Glutamatergic neuron (in vitro differentiated cells): Measurements from ENCODE around the gene HOXD3. TPM values are rescaled to one million over a fixed set of nuclear protein-coding genes. Genes with fewer than 3 reads are reported as not detected.

Source experiments
- DNase-seq: peaks from one replicate; pipeline ENCODE4 v3.0.0; 2022
- H3K27ac Mint-ChIP-seq: one replicate; pipeline ENCODE4 v1.8.0; 2020; ENCODE audit warnings: mild to moderate bottlenecking, mixed read lengths, inconsistent platforms; ENCODE audit not compliant: unreplicated experiment
- H3K27me3 Mint-ChIP-seq: one replicate; pipeline ENCODE4 v1.8.0; 2020; ENCODE audit warnings: mild to moderate bottlenecking, moderate library complexity, mixed read lengths, inconsistent platforms; ENCODE audit not compliant: unreplicated experiment
- H3K36me3 Mint-ChIP-seq: one replicate; pipeline ENCODE4 v1.8.0; 2020; ENCODE audit warnings: mild to moderate bottlenecking, mixed read lengths, inconsistent platforms; ENCODE audit not compliant: unreplicated experiment
- H3K4me1 Mint-ChIP-seq: one replicate; pipeline ENCODE4 v1.8.0; 2020; ENCODE audit warnings: mild to moderate bottlenecking, low read depth, mixed read lengths, inconsistent platforms; ENCODE audit not compliant: unreplicated experiment
- H3K4me3 Mint-ChIP-seq: one replicate; pipeline ENCODE4 v1.8.0; 2020; ENCODE audit warnings: mild to moderate bottlenecking, mixed read lengths, inconsistent platforms; ENCODE audit not compliant: unreplicated experiment
- H3K9me3 Mint-ChIP-seq: one replicate; pipeline ENCODE4 v1.8.0; 2020; ENCODE audit warnings: mild to moderate bottlenecking, moderate library complexity, mixed read lengths, inconsistent platforms; ENCODE audit not compliant: unreplicated experiment
- CTCF ChIP-seq: fragments of 200-600 bp; sonication (generic); IDR thresholded peaks from one replicate; pipeline ENCODE4 v1.5.0; 2021; ENCODE audit not compliant: partially characterized antibody, unreplicated experiment
- total RNA-seq: library from RNA; stranded (reverse); fragmentation: NEBNext Ultra II Directional; extraction: Animal tissue kit (Norgen Biotek cat#: 25700); gene quantifications from one replicate; pipeline ENCODE4 v1.2.1, GENCODE V29; 2021; ENCODE audit not compliant: unreplicated experiment

The HOXD3 gene
- total RNA-seq, 1 donor from 2014 or later: not detected

- no peak overlapping the region for H3K27ac Mint-ChIP-seq
- DNase-seq: no peak
- no peak overlapping the region for H3K4me3 Mint-ChIP-seq
- peaks cover 45% of the 10 kb centered on the region for H3K27me3 Mint-ChIP-seq
- TF ChIP-seq CTCF: no peak
- no peaks in the 10 kb centered on the region for H3K4me1 Mint-ChIP-seq
- H3K9me3 Mint-ChIP-seq: peaks cover 6% of the 10 kb centered on the region
- peaks cover 11% of the 10 kb centered on the region for H3K36me3 Mint-ChIP-seq
Observed at GRCh38 chr2:176114120-176114929, 42.8 kb upstream of the HOXD3 start.

GRCh38 chr2:176114930-176115625 lies 42.0 kb upstream of the HOXD3 start:
- Mint-ChIP-seq H3K4me1 (no peaks in the 10 kb centered on the region), H3K4me3 (no peak overlapping the region), H3K9me3 (peaks cover 6% of the 10 kb centered on the region), H3K27me3 (peaks cover 44% of the 10 kb centered on the region), H3K27ac (no peak overlapping the region), H3K36me3 (peaks cover 11% of the 10 kb centered on the region)
- TF ChIP-seq CTCF: no peak
- no peak for DNase-seq

GRCh38 chr2:176115883-176116813 lies 41.0 kb upstream of the HOXD3 start, which contains the start of gene HOXD10:
HOXD10 (plus strand) TSS chr2:176116778; CDS start chr2:176116834, 56 bp downstream.
- peaks cover 11% of the 10 kb centered on the region for H3K36me3 Mint-ChIP-seq
- H3K4me3 Mint-ChIP-seq: no peak within 1 kb of the TSS
- H3K27me3 Mint-ChIP-seq: peaks cover 50% of the 10 kb centered on the region
- H3K9me3 Mint-ChIP-seq: peaks cover 6% of the 10 kb centered on the region
- peak; percentile 73 for DNase-seq
- no peak within 1 kb of the TSS for H3K27ac Mint-ChIP-seq
- TF ChIP-seq CTCF: no peak
- H3K4me1 Mint-ChIP-seq: no peaks in the 10 kb centered on the region

- peaks cover 6% of the 10 kb centered on the region for H3K9me3 Mint-ChIP-seq
- peaks cover 49% of the 10 kb centered on the region for H3K27me3 Mint-ChIP-seq
- H3K4me1 Mint-ChIP-seq: no peaks in the 10 kb centered on the region
- TF ChIP-seq CTCF: no peak
- no peak for DNase-seq
- H3K36me3 Mint-ChIP-seq: peaks cover 11% of the 10 kb centered on the region
- H3K27ac Mint-ChIP-seq: no peak overlapping the region
- H3K4me3 Mint-ChIP-seq: no peak overlapping the region
Observed at GRCh38 chr2:176117162-176117822, 39.8 kb upstream of the HOXD3 start.
